Measurements from ENCODE around the gene HJV.

- TF ChIP-seq CTCF (IDR thresholded peaks at IDR 0.05): peak; percentile 67
- TF ChIP-seq ZFX (IDR thresholded peaks at IDR 0.05; ENCODE audit: borderline replicate concordance): no peak
These were observed 42.4 kb downstream of the HJV start for GRCh38 chr1:145978854-145979745.
